Prostate gland (tissue), 2 donors: ENCODE measurements around the gene ARMC3. TPM values are rescaled to one million over a fixed set of nuclear protein-coding genes. Genes with fewer than 3 reads are reported as not detected.

Experiments
- DNase-seq: peaks from one replicate; pipeline ENCODE4 v3.0.0-alpha.2; 2019; ENCODE audit warnings: low spot score
- H3K27ac ChIP-seq, 2 donors: fragments of 200-600 bp; sonication (generic); 2 replicates each; pipeline ENCODE4 v1.5.1; 2017 to 2019
- H3K27me3 ChIP-seq: fragments of 200-600 bp; sonication (generic); replicated peaks from 2 replicates; pipeline ENCODE4 v1.5.1; 2019; ENCODE audit not compliant: insufficient read depth
- H3K36me3 ChIP-seq, 2 donors: fragments of 200-600 bp; sonication (generic); 1 replicate in 1 of 2; 2 replicates in 1 of 2; pipeline versions ENCODE4 v1.5.1 to v1.8.1; 2017 to 2019
- H3K4me1 ChIP-seq: fragments of 200-600 bp; sonication (generic); replicated peaks from 2 replicates; pipeline ENCODE4 v1.5.1; 2019
- H3K4me3 ChIP-seq, 2 donors: fragments of 200-600 bp; sonication (generic); 2 replicates each; pipeline ENCODE4 v1.5.1; 2017 to 2019
- H3K9me3 ChIP-seq: fragments of 200-600 bp; sonication (generic); 2 replicates; pipeline ENCODE4 v1.5.1; 2017
- CTCF ChIP-seq, 4 experiments: fragments of 200-600 bp in 2 of 4; fragments of 450-650 bp in 2 of 4; sonication (generic) in 2 of 4; IDR thresholded peaks; 1 replicate in 3 of 4; 2 replicates in 1 of 4; pipeline ENCODE4 v1.5.1; 2016 to 2019; ENCODE audit warnings: antibody characterized with exemption in 4 of 4, mild to moderate bottlenecking in 2 of 4, moderate library complexity in 2 of 4
- POLR2A ChIP-seq: fragments of 450-650 bp; IDR thresholded peaks from one replicate; pipeline ENCODE4 v1.6.1; 2016; ENCODE audit warnings: antibody characterized with exemption, mild to moderate bottlenecking
- POLR2AphosphoS5 ChIP-seq: sonication (generic); formaldehyde crosslinking; IDR thresholded peaks from one replicate; pipeline ENCODE4 v1.6.1; 2017; ENCODE audit warnings: antibody characterized with exemption
- WGBS: methylation state at CpG from one replicate; pipeline ENCODE4 v1.1.5; 2018; 5-methylcytosine and 5-hydroxymethylcytosine counted together
- intact Hi-C: fragments of 100-400 bp; cut with DNase I; formaldehyde crosslinking; loops from one replicate; pipeline ENCODE4 v1.14.2; 2022
- total RNA-seq, 2 donors: library from RNA; depleted of rRNA; stranded (reverse); fragments of >200 nt; gene quantifications; one replicate each; pipeline ENCODE4 v1.1.0, GENCODE V29; 2016

The ARMC3 gene
- total RNA-seq, 2 donors from 2014 or later: 5.0 TPM; not detected in 1

GRCh38 chr10:22911889-22912762, 15.7 kb upstream of the ARMC3 start:
- 15% methylated on average over 10 of the region's 10 CpGs for WGBS
- intact Hi-C loops: no loop called here
- H3K9me3 ChIP-seq: no peaks in the 10 kb centered on the region
- H3K4me1 ChIP-seq: no peaks in the 10 kb centered on the region
- no peaks in the 10 kb centered on the region for H3K27me3 ChIP-seq
- no peak overlapping the region for H3K4me3 ChIP-seq
- no peak for DNase-seq
- H3K36me3 ChIP-seq: peaks cover 0 to under 1% of the 10 kb centered on the region in 2 donors
- no peak overlapping the region for H3K27ac ChIP-seq
- TF ChIP-seq CTCF (IDR thresholded peaks at IDR 0.05) (no peak), POLR2AphosphoS5 (no peak), POLR2A (no peak)

- 49% methylated on average over 5 of the region's 5 CpGs for WGBS
- H3K27ac ChIP-seq: no peak overlapping the region
- H3K4me1 ChIP-seq: no peaks in the 10 kb centered on the region
- no peaks in the 10 kb centered on the region for H3K9me3 ChIP-seq
- DNase-seq: no peak
- H3K4me3 ChIP-seq: no peak overlapping the region
- no peaks in the 10 kb centered on the region for H3K36me3 ChIP-seq
- intact Hi-C loops: no loop called here
- TF ChIP-seq POLR2AphosphoS5: no peak
- no peak for TF ChIP-seq CTCF (IDR thresholded peaks at IDR 0.05)
- no peak for TF ChIP-seq POLR2A
- no peaks in the 10 kb centered on the region for H3K27me3 ChIP-seq
Observed at GRCh38 chr10:22912763-22913384, 15.0 kb upstream of the ARMC3 start.

- WGBS: 90% methylated on average over 6 of the region's 6 CpGs
Observed at GRCh38 chr10:22913474-22914092, 14.3 kb upstream of the ARMC3 start.

GRCh38 chr10:22915314-22915713, 12.5 kb upstream of the ARMC3 start:
- H3K27ac ChIP-seq: no peak overlapping the region
- no peaks in the 10 kb centered on the region for H3K27me3 ChIP-seq
- H3K4me1 ChIP-seq: no peaks in the 10 kb centered on the region
- TF ChIP-seq POLR2AphosphoS5 (no peak), CTCF (IDR thresholded peaks at IDR 0.05) (no peak), POLR2A (no peak)
- intact Hi-C loops: no loop called here
- DNase-seq: no peak
- H3K9me3 ChIP-seq: no peaks in the 10 kb centered on the region
- no peak overlapping the region for H3K4me3 ChIP-seq
- H3K36me3 ChIP-seq: no peaks in the 10 kb centered on the region
- WGBS: 84% methylated on average over 3 of the region's 3 CpGs

More at GRCh38 chr10:22913474-22914092, 14.3 kb upstream of the ARMC3 start:
- H3K9me3 ChIP-seq: no peaks in the 10 kb centered on the region
- no peaks in the 10 kb centered on the region for H3K4me1 ChIP-seq
- no peak for TF ChIP-seq POLR2AphosphoS5
- no peak for TF ChIP-seq CTCF (IDR thresholded peaks at IDR 0.05)
- no peak for TF ChIP-seq POLR2A
- no peak for DNase-seq
- H3K27ac ChIP-seq: no peak overlapping the region
- H3K4me3 ChIP-seq: no peak overlapping the region
- intact Hi-C loops: no loop called here
- no peaks in the 10 kb centered on the region for H3K27me3 ChIP-seq
- H3K36me3 ChIP-seq: no peaks in the 10 kb centered on the region
